Stimulated activated CD4-positive, alpha-beta T cell treated with anti-CD3 and anti-CD28 coated beads, Interleukin-4, amount 100 ng/mL, for 24 hours (primary cell): Measurements from ENCODE around the gene KDM3B.
A peak's percentile ranks its signal among the peaks of the same experiment; 100 is the strongest.

ENCODE experiments used
- DNase-seq: peaks from one replicate; pipeline ENCODE4 v3.0.0-alpha.2; 2020

The KDM3B gene

GRCh38 chr5:138453590-138453989 is 101.1 kb downstream of the KDM3B start:
- DNase-seq: no peak

- DNase-seq: no peak
Observed at GRCh38 chr5:138454121-138454520, 101.6 kb downstream of the KDM3B start.

GRCh38 chr5:138455232-138455930 is 102.9 kb downstream of the KDM3B start:
- no peak for DNase-seq

DNA sequence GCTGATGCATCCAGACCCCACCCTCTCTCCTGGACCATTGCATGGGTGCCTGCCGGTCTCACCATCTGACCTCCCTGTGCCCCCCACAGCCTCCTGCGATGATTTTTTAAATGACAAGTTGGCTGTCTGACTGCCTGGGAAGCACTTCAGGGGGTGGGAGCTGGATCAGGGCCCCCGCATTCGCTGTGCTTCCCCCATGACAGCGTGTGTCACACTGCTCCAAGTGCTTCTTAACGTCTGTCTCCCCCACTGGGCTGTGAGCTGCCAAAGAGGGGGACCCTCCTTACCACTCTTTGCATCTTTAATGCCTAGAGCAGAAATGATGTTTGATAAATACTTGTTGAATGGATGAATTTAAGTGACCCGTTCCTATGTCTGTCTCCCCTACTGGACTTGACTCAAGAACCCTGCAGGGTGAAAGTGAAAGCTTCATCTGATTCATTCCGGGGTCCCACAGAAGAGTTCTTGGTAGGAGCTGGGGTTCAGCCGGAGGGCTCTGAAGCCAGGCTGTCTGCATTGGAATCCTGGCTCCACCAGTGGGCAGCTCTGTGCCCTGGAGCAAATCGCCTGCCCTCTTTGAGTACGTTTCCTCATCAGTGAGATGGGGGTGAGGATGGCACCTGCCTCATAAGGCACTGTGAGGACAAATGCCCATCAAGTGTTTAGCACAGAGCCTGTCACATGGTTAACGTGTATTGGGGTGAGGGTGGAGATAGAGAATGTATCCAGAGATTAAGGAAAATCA is 105.2 kb downstream of the KDM3B start:
- no peak for DNase-seq

DNA sequence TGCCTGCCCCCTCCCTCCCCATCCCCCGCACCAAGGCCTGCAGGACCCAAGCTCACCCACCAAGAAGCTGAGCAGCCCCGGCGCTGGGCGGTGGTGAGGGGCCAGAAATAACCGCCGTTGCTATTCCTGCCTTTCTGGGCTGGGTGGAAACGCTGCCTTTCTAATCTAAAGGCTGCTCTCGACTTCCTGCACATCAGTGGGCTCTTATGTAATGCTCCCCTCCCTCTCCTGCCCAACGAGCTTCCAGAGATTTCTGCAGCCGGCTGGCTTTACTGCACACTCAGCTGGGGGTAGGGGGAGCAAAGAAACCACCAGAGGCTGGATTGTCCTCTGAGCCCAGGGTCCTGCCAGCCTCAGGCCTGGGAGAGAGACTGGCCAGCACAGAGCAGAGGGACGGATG is 105.9 kb downstream of the KDM3B start:
- no peak for DNase-seq

DNA sequence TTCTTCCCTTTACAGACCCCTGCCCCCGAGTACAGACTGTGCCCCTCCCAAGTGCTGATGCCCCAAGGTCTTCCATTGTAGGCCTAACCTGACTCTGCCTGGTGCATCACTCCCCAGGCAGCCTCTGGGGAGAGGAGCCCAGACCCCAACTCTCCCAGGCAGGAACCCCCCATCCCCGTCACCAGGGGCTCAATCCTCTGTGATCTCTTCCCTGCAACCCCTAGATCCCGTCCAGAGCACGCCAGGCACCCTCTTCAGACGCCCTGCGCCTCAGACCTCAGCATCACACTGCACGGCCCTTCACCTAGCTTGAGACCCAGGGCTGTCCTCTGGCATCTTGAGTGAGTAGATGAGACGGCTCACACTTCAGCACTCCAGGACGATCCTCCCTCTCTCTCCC is 106.4 kb downstream of the KDM3B start:
- DNase-seq: no peak

- peak; percentile 88 for DNase-seq
Observed at GRCh38 chr5:138459311-138459933, 106.9 kb downstream of the KDM3B start.

DNA sequence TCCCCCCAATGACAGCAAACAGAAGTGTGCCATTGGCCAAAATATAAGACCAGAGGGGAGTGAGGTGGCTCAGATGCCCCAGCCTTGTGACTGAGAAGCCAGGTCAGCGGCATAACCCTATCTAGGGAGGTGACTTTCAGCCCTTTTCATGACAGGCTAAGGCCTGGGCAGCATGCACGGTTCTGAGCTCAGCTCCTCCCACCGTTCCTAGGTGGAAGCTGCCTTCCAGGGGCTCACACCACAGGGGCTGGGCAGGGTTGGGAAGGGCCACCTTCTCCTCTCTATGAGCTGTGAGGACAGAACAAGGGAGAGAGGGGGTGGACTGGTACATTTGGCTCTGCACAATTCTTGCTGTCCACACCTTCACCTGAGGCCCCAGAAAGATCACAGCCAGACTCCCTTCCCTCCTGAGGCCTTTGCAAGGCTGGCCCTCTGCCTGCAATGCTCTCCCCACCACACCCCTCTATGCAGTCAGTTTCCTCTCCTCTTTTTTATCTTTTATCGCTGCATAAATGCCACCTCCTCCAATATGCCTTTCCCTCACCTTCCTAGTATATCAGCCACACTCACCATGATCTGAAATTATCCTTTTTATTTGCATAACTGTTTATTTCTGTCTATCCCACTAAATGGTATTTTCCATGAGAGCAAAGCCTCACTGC is 107.7 kb downstream of the KDM3B start:
- no peak for DNase-seq

- DNase-seq: no peak
Observed at GRCh38 chr5:138461343-138462125, 109.0 kb downstream of the KDM3B start.

DNA sequence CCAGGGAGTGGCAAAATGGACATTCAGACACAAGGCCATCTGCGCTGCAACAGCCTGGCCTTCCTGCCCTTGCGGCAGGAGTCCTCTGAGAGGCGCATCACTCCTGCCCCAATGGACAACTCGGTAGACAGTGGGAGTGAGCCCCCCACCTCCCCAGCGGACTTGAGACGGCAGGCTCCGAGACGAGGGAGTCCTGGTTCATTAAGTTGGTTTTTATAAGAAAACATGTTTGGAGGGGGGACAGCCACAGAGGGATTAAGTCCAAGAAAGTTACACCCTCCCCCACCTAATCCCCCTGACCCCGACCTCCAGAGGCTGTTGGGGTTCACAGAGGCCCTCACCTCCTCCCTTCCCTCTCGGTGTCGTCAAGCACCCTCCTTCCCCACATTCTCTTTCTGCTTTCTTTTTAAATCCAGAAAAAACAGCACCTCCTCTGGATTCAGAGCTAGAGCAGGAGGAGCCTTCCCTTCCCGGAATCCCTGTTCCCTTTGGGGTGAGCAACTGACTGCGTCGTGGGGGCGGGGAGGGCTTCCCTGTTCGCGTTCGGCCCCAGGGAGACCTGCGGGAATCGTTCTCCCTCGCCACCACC is 111.0 kb downstream of the KDM3B start:
- DNase-seq: no peak

DNA sequence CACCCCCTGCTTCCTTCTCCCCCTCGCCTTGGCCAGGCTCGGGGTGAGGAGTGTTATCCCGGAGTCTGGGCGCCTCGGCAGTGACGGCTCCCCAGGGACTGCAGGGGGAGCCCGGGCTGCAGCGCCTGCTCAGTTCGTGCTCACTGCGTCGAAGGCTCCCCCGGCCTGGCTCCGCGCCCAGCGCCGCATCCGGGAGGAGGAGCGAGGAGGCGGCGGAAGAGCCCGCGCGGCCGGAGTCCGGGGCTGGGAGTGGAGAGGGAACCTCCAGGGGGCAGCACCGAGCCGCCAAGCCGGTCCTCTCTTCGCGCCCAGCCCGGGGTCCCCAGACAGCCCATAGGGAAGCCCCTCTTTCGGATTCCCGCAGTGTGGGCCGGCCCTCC is 111.5 kb downstream of the KDM3B start:
- DNase-seq: peak; percentile 92

GRCh38 chr5:138464388-138465260 is 112.1 kb downstream of the KDM3B start:
- DNase-seq: peak; percentile 97

DNA sequence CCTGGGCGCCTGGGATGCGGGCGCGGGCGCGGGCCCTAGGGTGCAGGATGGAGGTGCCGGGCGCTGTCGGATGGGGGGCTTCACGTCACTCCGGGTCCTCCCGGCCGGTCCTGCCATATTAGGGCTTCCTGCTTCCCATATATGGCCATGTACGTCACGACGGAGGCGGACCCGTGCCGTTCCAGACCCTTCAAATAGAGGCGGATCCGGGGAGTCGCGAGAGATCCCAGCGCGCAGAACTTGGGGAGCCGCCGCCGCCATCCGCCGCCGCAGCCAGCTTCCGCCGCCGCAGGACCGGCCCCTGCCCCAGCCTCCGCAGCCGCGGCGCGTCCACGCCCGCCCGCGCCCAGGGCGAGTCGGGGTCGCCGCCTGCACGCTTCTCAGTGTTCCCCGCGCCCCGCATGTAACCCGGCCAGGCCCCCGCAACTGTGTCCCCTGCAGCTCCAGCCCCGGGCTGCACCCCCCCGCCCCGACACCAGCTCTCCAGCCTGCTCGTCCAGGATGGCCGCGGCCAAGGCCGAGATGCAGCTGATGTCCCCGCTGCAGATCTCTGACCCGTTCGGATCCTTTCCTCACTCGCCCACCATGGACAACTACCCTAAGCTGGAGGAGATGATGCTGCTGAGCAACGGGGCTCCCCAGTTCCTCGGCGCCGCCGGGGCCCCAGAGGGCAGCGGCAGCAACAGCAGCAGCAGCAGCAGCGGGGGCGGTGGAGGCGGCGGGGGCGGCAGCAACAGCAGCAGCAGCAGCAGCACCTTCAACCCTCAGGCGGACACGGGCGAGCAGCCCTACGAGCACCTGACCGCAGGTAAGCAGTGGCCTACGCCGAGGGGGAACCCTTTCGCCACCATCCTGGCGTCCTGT is 113.0 kb downstream of the KDM3B start, which contains the start of gene EGR1:
TSS of gene EGR1 (plus strand) at position 219 of the 864 bp plus-strand sequence. CDS start at position 502, 283 bp downstream.
- peak; percentile 94 for DNase-seq

- DNase-seq: peak; percentile 32
Observed at GRCh38 chr5:138466125-138466899, 113.8 kb downstream of the KDM3B start.

DNA sequence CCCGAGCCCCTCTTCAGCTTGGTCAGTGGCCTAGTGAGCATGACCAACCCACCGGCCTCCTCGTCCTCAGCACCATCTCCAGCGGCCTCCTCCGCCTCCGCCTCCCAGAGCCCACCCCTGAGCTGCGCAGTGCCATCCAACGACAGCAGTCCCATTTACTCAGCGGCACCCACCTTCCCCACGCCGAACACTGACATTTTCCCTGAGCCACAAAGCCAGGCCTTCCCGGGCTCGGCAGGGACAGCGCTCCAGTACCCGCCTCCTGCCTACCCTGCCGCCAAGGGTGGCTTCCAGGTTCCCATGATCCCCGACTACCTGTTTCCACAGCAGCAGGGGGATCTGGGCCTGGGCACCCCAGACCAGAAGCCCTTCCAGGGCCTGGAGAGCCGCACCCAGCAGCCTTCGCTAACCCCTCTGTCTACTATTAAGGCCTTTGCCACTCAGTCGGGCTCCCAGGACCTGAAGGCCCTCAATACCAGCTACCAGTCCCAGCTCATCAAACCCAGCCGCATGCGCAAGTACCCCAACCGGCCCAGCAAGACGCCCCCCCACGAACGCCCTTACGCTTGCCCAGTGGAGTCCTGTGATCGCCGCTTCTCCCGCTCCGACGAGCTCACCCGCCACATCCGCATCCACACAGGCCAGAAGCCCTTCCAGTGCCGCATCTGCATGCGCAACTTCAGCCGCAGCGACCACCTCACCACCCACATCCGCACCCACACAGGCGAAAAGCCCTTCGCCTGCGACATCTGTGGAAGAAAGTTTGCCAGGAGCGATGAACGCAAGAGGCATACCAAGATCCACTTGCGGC is 114.6 kb downstream of the KDM3B start:
- no peak for DNase-seq

GRCh38 chr5:138467711-138468132 is 115.2 kb downstream of the KDM3B start:
- DNase-seq: no peak

- no peak for DNase-seq
Observed at GRCh38 chr5:138468133-138468965, 115.9 kb downstream of the KDM3B start.
